ENCODE data around the gene VTI1A. TPM values are rescaled to one million over a fixed set of nuclear protein-coding genes. Genes with fewer than 3 reads are reported as not detected.

The VTI1A gene
- total and polyA plus RNA-seq, 2 experiments from 2014 or later: 20.4 to 39.8 TPM

GRCh38 chr10:112554263-112554662 is 107.2 kb downstream of the VTI1A start:
- H3K4me3 ChIP-seq: no peak overlapping the region
- DNase-seq (ENCODE audit: low spot score): no peak
- no peak overlapping the region for H3K4me2 ChIP-seq
- no peaks in the 10 kb centered on the region for H3K9me3 ChIP-seq (ENCODE audit: low read depth)
- no peaks in the 10 kb centered on the region for H3K27me3 ChIP-seq
- H3K27ac ChIP-seq: no peak overlapping the region
- H3K4me1 ChIP-seq (ENCODE audit: insufficient read depth): no peaks in the 10 kb centered on the region
- no peaks in the 10 kb centered on the region for H4K20me1 ChIP-seq (ENCODE audit: insufficient read depth, poor library complexity, severe bottlenecking)
- no peak overlapping the region for H2AFZ ChIP-seq
- no peaks in the 10 kb centered on the region for H3K79me2 ChIP-seq
- H3K9me2 ChIP-seq (replicated peaks; ENCODE audit: insufficient read depth): no peaks in the 10 kb centered on the region
- H3K36me3 ChIP-seq (replicated peaks; ENCODE audit: insufficient read depth, low read depth): no peaks in the 10 kb centered on the region
- TF ChIP-seq CTCF (IDR thresholded peaks at IDR 0.05; ENCODE audit: poor library complexity): no peak
- no peak for TF ChIP-seq EZH2phosphoT487 (IDR thresholded peaks at IDR 0.05; ENCODE audit: low read depth, severe bottlenecking, unreplicated experiment)
- no peak for TF ChIP-seq EZH2 (IDR thresholded peaks at IDR 0.05; ENCODE audit: borderline replicate concordance)

- no peak overlapping the region for H3K4me3 ChIP-seq
- no peaks in the 10 kb centered on the region for H3K27me3 ChIP-seq
- no peak overlapping the region for H3K4me2 ChIP-seq
- no peaks in the 10 kb centered on the region for H3K9me3 ChIP-seq (ENCODE audit: low read depth)
- no peak overlapping the region for H3K27ac ChIP-seq
- no peaks in the 10 kb centered on the region for H3K36me3 ChIP-seq (replicated peaks; ENCODE audit: insufficient read depth, low read depth)
- TF ChIP-seq EZH2 (IDR thresholded peaks at IDR 0.05; ENCODE audit: borderline replicate concordance) (no peak), CTCF (IDR thresholded peaks at IDR 0.05; ENCODE audit: poor library complexity) (no peak), EZH2phosphoT487 (IDR thresholded peaks at IDR 0.05; ENCODE audit: low read depth, severe bottlenecking, unreplicated experiment) (no peak)
- H3K9me2 ChIP-seq (replicated peaks; ENCODE audit: insufficient read depth): no peaks in the 10 kb centered on the region
- H3K79me2 ChIP-seq: no peaks in the 10 kb centered on the region
- 77% methylated on average over 2 of the region's 2 CpGs for WGBS (ENCODE audit: low lambda C conversion rate, missing lambda C conversion rate)
- H4K20me1 ChIP-seq (ENCODE audit: insufficient read depth, poor library complexity, severe bottlenecking): no peaks in the 10 kb centered on the region
- DNase-seq (ENCODE audit: low spot score): no peak
- H3K4me1 ChIP-seq (ENCODE audit: insufficient read depth): no peaks in the 10 kb centered on the region
- no peak overlapping the region for H2AFZ ChIP-seq
Measured at GRCh38 chr10:112557197-112557596, 110.2 kb downstream of the VTI1A start.

GRCh38 chr10:112558476-112559142 is 111.6 kb downstream of the VTI1A start:
- no peak overlapping the region for H2AFZ ChIP-seq
- no peaks in the 10 kb centered on the region for H3K4me1 ChIP-seq (ENCODE audit: insufficient read depth)
- H3K4me3 ChIP-seq: no peak overlapping the region
- 76% methylated on average over 4 of the region's 4 CpGs for WGBS (ENCODE audit: low lambda C conversion rate, missing lambda C conversion rate)
- H4K20me1 ChIP-seq (ENCODE audit: insufficient read depth, poor library complexity, severe bottlenecking): no peaks in the 10 kb centered on the region
- H3K27me3 ChIP-seq: no peaks in the 10 kb centered on the region
- no peak for DNase-seq (ENCODE audit: low spot score)
- no peaks in the 10 kb centered on the region for H3K79me2 ChIP-seq
- TF ChIP-seq CTCF (IDR thresholded peaks at IDR 0.05; ENCODE audit: poor library complexity) (no peak), EZH2phosphoT487 (IDR thresholded peaks at IDR 0.05; ENCODE audit: low read depth, severe bottlenecking, unreplicated experiment) (no peak), EZH2 (IDR thresholded peaks at IDR 0.05; ENCODE audit: borderline replicate concordance) (no peak)
- no peak overlapping the region for H3K27ac ChIP-seq
- no peak overlapping the region for H3K4me2 ChIP-seq
- H3K36me3 ChIP-seq (replicated peaks; ENCODE audit: insufficient read depth, low read depth): no peaks in the 10 kb centered on the region
- H3K9me3 ChIP-seq (ENCODE audit: low read depth): no peaks in the 10 kb centered on the region
- H3K9me2 ChIP-seq (replicated peaks; ENCODE audit: insufficient read depth): no peaks in the 10 kb centered on the region
